HEK293 (cell line): ENCODE data around the gene MBD6.

ENCODE experiments used
- CTCF ChIA-PET: fragments of 350-600 bp; formaldehyde crosslinking; extraction: SDS; loops from one replicate; lab custom pipeline; 2021; ENCODE audit warnings: antibody characterized with exemption; lab: Yijun Ruan, JAX
- POLR2A ChIA-PET: fragments of 300-600 bp; formaldehyde crosslinking; extraction: SDS; loops from one replicate; lab custom pipeline; 2020; ENCODE audit warnings: antibody characterized with exemption, inconsistent platforms; lab: Yijun Ruan, JAX
- H3K27ac ChIP-seq: fragments of 200-500 bp; sonication (Bioruptor generic); 2 replicates; pipeline ENCODE4 v1.5.1; 2014; ENCODE audit warnings: low read depth, low read length, control low read depth, inconsistent platforms; ENCODE audit errors: extremely low read depth
- H3K36me3 ChIP-seq, 2 experiments: fragments of 200-500 bp in 1 of 2; sonication (Bioruptor generic) in 1 of 2; 1 replicate in 1 of 2; 2 replicates in 1 of 2; pipeline ENCODE4 v1.5.1; 2014 to 2017; ENCODE audit warnings: inconsistent platforms in 2 of 2, low read length in 2 of 2; ENCODE audit not compliant: control insufficient read depth in 2 of 2, insufficient read depth in 1 of 2
- H3K4me1 ChIP-seq: fragments of 200-500 bp; sonication (Bioruptor generic); 2 replicates; pipeline ENCODE4 v1.5.1; 2014; ENCODE audit warnings: mild to moderate bottlenecking, low read length, inconsistent platforms; ENCODE audit not compliant: control insufficient read depth, insufficient read depth
- H3K4me3 ChIP-seq: 2 replicates; pipeline ENCODE4 v1.5.1; 2011; ENCODE audit warnings: low read depth, mild to moderate bottlenecking, control low read depth, low read length, moderate library complexity
- H3K9me3 ChIP-seq: fragments of 200-500 bp; sonication (Bioruptor generic); 2 replicates; pipeline ENCODE4 v1.5.1; 2014; ENCODE audit warnings: low read depth, low read length, inconsistent platforms; ENCODE audit not compliant: control insufficient read depth, insufficient read depth
- KLF1 ChIP-seq: fragments of 450-650 bp; formaldehyde crosslinking; IDR thresholded peaks from 2 replicates; pipeline ENCODE4 v1.5.1; 2016; ENCODE audit warnings: missing biosample characterization, missing genetic modification characterization
- KLF8 ChIP-seq: fragments of 450-650 bp; formaldehyde crosslinking; IDR thresholded peaks from 2 replicates; pipeline ENCODE4 v1.5.1; 2016; ENCODE audit warnings: missing biosample characterization, missing genetic modification characterization
- SP2 ChIP-seq: fragments of 450-650 bp; formaldehyde crosslinking; IDR thresholded peaks from 2 replicates; pipeline ENCODE4 v1.5.1; 2016; ENCODE audit warnings: missing biosample characterization, missing genetic modification characterization
- ZBTB17 ChIP-seq: fragments of 450-650 bp; formaldehyde crosslinking; IDR thresholded peaks from 2 replicates; pipeline ENCODE4 v1.5.1; 2016; ENCODE audit warnings: missing biosample characterization, missing genetic modification characterization
- ZBTB21 ChIP-seq: fragments of 450-650 bp; formaldehyde crosslinking; IDR thresholded peaks from 2 replicates; pipeline ENCODE4 v1.5.1; 2017; ENCODE audit warnings: missing biosample characterization, missing genetic modification characterization
- ZNF121 ChIP-seq: fragments of 450-650 bp; formaldehyde crosslinking; IDR thresholded peaks from 2 replicates; pipeline ENCODE4 v1.5.1; 2016; ENCODE audit warnings: missing biosample characterization, missing genetic modification characterization
- ZNF16 ChIP-seq: fragments of 450-650 bp; formaldehyde crosslinking; IDR thresholded peaks from 2 replicates; pipeline ENCODE4 v1.5.1; 2016; ENCODE audit warnings: low read depth, missing biosample characterization, missing genetic modification characterization
- ZNF2 ChIP-seq: fragments of 450-650 bp; formaldehyde crosslinking; IDR thresholded peaks from 2 replicates; pipeline ENCODE4 v1.5.1; 2016; ENCODE audit warnings: missing biosample characterization, missing genetic modification characterization
- ZNF391 ChIP-seq: fragments of 450-650 bp; formaldehyde crosslinking; IDR thresholded peaks from 2 replicates; pipeline ENCODE4 v1.5.1; 2016; ENCODE audit warnings: low read depth, missing biosample characterization, missing genetic modification characterization, borderline replicate concordance
- ZNF544 ChIP-seq: fragments of 450-650 bp; formaldehyde crosslinking; IDR thresholded peaks from 2 replicates; pipeline ENCODE4 v1.5.0; 2017; ENCODE audit warnings: missing biosample characterization, missing genetic modification characterization
- ZNF549 ChIP-seq: fragments of 450-650 bp; IDR thresholded peaks from 2 replicates; pipeline ENCODE4 v1.5.1; 2018; ENCODE audit warnings: missing biosample characterization, missing genetic modification characterization, mild to moderate bottlenecking, inconsistent platforms, moderate library complexity
- ZNF561 ChIP-seq: fragments of 450-650 bp; IDR thresholded peaks from 2 replicates; pipeline ENCODE4 v1.5.1; 2018; ENCODE audit warnings: missing biosample characterization, missing genetic modification characterization, borderline replicate concordance
- ZNF610 ChIP-seq: fragments of 450-650 bp; formaldehyde crosslinking; IDR thresholded peaks from 2 replicates; pipeline ENCODE4 v1.5.1; 2016; ENCODE audit warnings: missing biosample characterization, missing genetic modification characterization, borderline replicate concordance
- ZNF785 ChIP-seq: fragments of 450-650 bp; formaldehyde crosslinking; IDR thresholded peaks from 2 replicates; pipeline ENCODE4 v1.5.1; 2016; ENCODE audit warnings: missing biosample characterization, missing genetic modification characterization
- TF ChIP-seq, protein P1 (sequence below): fragments of 450-650 bp; formaldehyde crosslinking; IDR thresholded peaks from 2 replicates; pipeline ENCODE4; 2016; ENCODE audit warnings: missing biosample characterization, missing genetic modification characterization
- TF ChIP-seq, protein P2 (sequence below): fragments of 450-650 bp; IDR thresholded peaks from 2 replicates; pipeline ENCODE4 v1.5.1; 2018; ENCODE audit warnings: missing biosample characterization, mild to moderate bottlenecking, missing genetic modification characterization
- TF ChIP-seq, protein P3 (sequence below): fragments of 450-650 bp; formaldehyde crosslinking; IDR thresholded peaks from 2 replicates; pipeline ENCODE4 v1.5.1; 2017; ENCODE audit warnings: missing biosample characterization, missing genetic modification characterization
- TF ChIP-seq, protein P4 (sequence below): fragments of 450-650 bp; formaldehyde crosslinking; IDR thresholded peaks from 2 replicates; pipeline ENCODE4 v1.5.1; 2016; ENCODE audit warnings: missing biosample characterization, missing genetic modification characterization
- TF ChIP-seq, protein P5 (sequence below): fragments of 450-650 bp; formaldehyde crosslinking; IDR thresholded peaks from 2 replicates; pipeline ENCODE4 v1.5.1; 2016; ENCODE audit warnings: missing biosample characterization, missing genetic modification characterization
- TF ChIP-seq, protein P6 (sequence below): fragments of 450-650 bp; formaldehyde crosslinking; IDR thresholded peaks from 2 replicates; pipeline ENCODE4 v1.5.1; 2016; ENCODE audit warnings: missing biosample characterization, missing genetic modification characterization

The MBD6 gene

DNA sequence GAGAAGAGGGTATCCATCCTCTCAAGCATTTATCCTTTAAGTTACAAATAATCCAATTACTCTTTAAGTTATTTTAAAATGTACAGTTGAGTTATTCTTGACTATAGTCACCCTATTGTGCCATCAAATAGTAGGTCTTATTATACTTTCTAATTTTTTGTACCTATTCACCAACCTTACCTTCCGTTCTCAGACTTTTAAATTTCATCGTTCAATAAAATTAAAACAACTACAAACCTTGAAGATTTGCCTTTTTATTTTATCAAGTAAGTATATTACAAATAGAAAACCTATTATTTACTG is 25.3 kb downstream of the MBD6 start:
- H3K27ac ChIP-seq = no peak overlapping the region
- POLR2A ChIA-PET = no interaction called here
- no peak overlapping the region for H3K4me3 ChIP-seq
- CTCF ChIA-PET = no interaction called here
- H3K4me1 ChIP-seq = peaks cover 5% of the 10 kb centered on the region
- peaks cover 4 to 25% of the 10 kb centered on the region in 2 experiments; a peak in 2 of 3 replicates for H3K36me3 ChIP-seq
- TF ChIP-seq, protein P1, sequence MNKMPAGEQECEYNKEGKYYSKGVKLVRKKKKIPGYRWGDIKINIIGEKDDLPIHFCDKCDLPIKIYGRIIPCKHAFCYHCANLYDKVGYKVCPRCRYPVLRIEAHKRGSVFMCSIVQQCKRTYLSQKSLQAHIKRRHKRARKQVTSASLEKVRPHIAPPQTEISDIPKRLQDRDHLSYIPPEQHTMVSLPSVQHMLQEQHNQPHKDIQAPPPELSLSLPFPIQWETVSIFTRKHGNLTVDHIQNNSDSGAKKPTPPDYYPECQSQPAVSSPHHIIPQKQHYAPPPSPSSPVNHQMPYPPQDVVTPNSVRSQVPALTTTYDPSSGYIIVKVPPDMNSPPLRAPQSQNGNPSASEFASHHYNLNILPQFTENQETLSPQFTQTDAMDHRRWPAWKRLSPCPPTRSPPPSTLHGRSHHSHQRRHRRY (tag by site-specific recombination) = no peak
- TF ChIP-seq KLF8 = no peak
- TF ChIP-seq ZNF561 = no peak
- TF ChIP-seq, protein P2, sequence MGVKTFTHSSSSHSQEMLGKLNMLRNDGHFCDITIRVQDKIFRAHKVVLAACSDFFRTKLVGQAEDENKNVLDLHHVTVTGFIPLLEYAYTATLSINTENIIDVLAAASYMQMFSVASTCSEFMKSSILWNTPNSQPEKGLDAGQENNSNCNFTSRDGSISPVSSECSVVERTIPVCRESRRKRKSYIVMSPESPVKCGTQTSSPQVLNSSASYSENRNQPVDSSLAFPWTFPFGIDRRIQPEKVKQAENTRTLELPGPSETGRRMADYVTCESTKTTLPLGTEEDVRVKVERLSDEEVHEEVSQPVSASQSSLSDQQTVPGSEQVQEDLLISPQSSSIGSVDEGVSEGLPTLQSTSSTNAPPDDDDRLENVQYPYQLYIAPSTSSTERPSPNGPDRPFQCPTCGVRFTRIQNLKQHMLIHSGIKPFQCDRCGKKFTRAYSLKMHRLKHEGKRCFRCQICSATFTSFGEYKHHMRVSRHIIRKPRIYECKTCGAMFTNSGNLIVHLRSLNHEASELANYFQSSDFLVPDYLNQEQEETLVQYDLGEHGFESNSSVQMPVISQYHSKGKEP (tag by site-specific recombination) = no peak
- TF ChIP-seq, protein P3, sequence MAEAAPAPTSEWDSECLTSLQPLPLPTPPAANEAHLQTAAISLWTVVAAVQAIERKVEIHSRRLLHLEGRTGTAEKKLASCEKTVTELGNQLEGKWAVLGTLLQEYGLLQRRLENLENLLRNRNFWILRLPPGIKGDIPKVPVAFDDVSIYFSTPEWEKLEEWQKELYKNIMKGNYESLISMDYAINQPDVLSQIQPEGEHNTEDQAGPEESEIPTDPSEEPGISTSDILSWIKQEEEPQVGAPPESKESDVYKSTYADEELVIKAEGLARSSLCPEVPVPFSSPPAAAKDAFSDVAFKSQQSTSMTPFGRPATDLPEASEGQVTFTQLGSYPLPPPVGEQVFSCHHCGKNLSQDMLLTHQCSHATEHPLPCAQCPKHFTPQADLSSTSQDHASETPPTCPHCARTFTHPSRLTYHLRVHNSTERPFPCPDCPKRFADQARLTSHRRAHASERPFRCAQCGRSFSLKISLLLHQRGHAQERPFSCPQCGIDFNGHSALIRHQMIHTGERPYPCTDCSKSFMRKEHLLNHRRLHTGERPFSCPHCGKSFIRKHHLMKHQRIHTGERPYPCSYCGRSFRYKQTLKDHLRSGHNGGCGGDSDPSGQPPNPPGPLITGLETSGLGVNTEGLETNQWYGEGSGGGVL (tag by site-specific recombination) = no peak
- no peak for TF ChIP-seq KLF1 (tag by site-specific recombination)
- TF ChIP-seq, protein P4, sequence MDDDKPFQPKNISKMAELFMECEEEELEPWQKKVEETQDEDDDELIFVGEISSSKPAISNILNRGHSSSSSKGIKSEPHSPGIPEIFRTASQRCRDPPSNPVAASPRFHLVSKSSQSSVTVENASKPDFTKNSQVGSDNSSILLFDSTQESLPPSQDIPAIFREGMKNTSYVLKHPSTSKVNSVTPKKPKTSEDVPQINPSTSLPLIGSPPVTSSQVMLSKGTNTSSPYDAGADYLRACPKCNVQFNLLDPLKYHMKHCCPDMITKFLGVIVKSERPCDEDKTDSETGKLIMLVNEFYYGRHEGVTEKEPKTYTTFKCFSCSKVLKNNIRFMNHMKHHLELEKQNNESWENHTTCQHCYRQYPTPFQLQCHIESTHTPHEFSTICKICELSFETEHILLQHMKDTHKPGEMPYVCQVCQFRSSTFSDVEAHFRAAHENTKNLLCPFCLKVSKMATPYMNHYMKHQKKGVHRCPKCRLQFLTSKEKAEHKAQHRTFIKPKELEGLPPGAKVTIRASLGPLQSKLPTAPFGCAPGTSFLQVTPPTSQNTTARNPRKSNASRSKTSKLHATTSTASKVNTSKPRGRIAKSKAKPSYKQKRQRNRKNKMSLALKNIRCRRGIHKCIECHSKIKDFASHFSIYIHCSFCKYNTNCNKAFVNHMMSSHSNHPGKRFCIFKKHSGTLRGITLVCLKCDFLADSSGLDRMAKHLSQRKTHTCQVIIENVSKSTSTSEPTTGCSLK = no peak
- TF ChIP-seq, protein P5, sequence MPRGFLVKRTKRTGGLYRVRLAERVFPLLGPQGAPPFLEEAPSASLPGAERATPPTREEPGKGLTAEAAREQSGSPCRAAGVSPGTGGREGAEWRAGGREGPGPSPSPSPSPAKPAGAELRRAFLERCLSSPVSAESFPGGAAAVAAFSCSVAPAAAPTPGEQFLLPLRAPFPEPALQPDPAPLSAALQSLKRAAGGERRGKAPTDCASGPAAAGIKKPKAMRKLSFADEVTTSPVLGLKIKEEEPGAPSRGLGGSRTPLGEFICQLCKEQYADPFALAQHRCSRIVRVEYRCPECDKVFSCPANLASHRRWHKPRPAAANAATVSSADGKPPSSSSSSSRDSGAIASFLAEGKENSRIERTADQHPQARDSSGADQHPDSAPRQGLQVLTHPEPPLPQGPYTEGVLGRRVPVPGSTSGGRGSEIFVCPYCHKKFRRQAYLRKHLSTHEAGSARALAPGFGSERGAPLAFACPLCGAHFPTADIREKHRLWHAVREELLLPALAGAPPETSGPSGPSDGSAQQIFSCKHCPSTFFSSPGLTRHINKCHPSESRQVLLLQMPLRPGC = no peak
- TF ChIP-seq ZNF2 (tag by site-specific recombination) = no peak
- TF ChIP-seq ZBTB21 (tag by site-specific recombination) = no peak
- TF ChIP-seq ZNF391 (tag by site-specific recombination) = no peak
- TF ChIP-seq SP2 (tag by site-specific recombination) = no peak
- TF ChIP-seq ZNF544 (tag by site-specific recombination) = no peak
- TF ChIP-seq ZNF785 (tag by site-specific recombination) = no peak
- no peaks in the 10 kb centered on the region for H3K9me3 ChIP-seq

DNA sequence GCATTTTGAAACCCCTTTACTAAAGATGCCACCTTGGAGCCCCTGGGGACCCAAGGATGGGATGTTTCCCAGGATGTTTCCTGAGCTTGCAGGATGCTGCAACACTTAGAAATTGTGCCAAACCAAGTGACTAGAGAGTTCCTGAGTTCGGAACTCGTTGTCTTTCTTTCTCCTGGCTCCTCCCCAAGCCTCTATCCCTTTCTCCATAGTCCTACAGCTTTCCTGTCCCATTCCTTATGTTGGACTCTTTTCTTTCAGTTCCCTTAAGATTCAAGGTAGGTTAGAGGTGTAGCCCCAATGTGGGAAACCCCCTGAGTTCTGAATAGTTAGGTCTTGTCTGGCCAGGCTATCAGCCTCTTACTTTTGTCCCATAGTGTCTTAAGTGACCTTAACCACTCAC is 25.9 kb downstream of the MBD6 start:
- Histone ChIP-seq H3K27ac (no peak overlapping the region), H3K4me3 (no peak overlapping the region), H3K9me3 (no peaks in the 10 kb centered on the region), H3K36me3 (peaks cover 4 to 22% of the 10 kb centered on the region in 2 experiments; a peak in 1 of 3 replicates), H3K4me1 (peaks cover 5% of the 10 kb centered on the region)
- CTCF ChIA-PET = interaction anchor here (0.7 kb wide), 1 partner anchor 729 kb away, joined by 3 read pairs; no protein-coding TSS in a partner anchor
- POLR2A ChIA-PET = no interaction called here
- no peak for TF ChIP-seq ZNF16 (tag by site-specific recombination)
- TF ChIP-seq ZNF610 (tag by site-specific recombination) = no peak
- TF ChIP-seq, protein P6, sequence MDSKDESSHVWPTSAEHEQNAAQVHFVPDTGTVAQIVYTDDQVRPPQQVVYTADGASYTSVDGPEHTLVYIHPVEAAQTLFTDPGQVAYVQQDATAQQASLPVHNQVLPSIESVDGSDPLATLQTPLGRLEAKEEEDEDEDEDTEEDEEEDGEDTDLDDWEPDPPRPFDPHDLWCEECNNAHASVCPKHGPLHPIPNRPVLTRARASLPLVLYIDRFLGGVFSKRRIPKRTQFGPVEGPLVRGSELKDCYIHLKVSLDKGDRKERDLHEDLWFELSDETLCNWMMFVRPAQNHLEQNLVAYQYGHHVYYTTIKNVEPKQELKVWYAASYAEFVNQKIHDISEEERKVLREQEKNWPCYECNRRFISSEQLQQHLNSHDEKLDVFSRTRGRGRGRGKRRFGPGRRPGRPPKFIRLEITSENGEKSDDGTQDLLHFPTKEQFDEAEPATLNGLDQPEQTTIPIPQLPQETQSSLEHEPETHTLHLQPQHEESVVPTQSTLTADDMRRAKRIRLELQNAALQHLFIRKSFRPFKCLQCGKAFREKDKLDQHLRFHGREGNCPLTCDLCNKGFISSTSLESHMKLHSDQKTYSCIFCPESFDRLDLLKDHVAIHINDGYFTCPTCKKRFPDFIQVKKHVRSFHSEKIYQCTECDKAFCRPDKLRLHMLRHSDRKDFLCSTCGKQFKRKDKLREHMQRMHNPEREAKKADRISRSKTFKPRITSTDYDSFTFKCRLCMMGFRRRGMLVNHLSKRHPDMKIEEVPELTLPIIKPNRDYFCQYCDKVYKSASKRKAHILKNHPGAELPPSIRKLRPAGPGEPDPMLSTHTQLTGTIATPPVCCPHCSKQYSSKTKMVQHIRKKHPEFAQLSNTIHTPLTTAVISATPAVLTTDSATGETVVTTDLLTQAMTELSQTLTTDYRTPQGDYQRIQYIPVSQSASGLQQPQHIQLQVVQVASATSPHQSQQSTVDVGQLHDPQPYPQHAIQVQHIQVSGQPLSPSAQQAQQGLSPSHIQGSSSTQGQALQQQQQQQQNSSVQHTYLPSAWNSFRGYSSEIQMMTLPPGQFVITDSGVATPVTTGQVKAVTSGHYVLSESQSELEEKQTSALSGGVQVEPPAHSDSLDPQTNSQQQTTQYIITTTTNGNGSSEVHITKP (tag by site-specific recombination) = peak; percentile 92
- TF ChIP-seq ZBTB17 (tag by site-specific recombination) = peak; percentile 85
- TF ChIP-seq, protein P3 (tag by site-specific recombination) = no peak
- TF ChIP-seq ZNF121 (tag by site-specific recombination) = no peak
- TF ChIP-seq ZNF549 = no peak
